ENCODE results near the gene VWC2. TPM values are rescaled to one million over a fixed set of nuclear protein-coding genes. Genes with fewer than 3 reads are reported as not detected.

VWC2 gene
- total RNA-seq, 4 donors from 2014 or later = 0.13 TPM; not detected in 3

DNA sequence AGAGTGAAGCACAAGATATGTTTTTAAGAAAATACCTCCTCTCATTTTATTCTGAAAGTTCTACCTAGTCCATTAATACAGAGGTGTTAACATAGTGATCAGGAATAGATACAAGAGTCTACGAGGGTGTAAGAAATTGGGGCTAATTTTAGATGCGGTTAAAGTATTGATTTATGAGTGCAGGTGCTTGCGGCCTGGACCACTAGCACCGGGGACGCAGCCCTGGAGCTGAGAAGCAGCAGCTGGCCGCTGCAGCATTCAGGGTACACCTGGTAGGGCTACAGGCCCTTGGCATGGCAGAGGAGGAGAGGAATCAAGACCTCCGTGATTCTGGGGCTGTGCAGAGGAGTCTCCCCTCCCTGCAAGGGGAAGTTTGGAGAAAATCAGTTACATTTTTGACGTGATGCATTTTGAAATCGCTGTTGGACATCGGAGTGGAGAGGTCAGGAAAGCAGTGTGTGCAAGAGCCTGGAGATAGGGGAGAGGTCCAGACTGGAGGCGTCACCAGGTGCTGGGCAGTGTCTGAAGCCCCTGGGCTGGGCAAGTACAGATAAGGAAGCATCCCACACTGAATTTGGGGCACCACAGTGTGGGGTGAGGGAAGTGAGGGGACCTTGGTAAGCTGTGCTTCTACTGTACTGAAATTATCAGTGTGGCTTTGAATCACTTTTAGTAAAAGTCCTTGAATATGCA lies 112.3 kb downstream of the VWC2 start:
- H3K36me3 ChIP-seq = no peaks in the 10 kb centered on the region
- H3K27ac ChIP-seq = no peak overlapping the region
- no peak for DNase-seq
- H3K4me3 ChIP-seq = no peak overlapping the region
- no peaks in the 10 kb centered on the region for H3K9me3 ChIP-seq
- H3K4me1 ChIP-seq = no peaks in the 10 kb centered on the region
- H3K27me3 ChIP-seq = no peaks in the 10 kb centered on the region
- no peak for TF ChIP-seq POLR2A (IDR thresholded peaks at IDR 0.05)
- TF ChIP-seq, protein P1, sequence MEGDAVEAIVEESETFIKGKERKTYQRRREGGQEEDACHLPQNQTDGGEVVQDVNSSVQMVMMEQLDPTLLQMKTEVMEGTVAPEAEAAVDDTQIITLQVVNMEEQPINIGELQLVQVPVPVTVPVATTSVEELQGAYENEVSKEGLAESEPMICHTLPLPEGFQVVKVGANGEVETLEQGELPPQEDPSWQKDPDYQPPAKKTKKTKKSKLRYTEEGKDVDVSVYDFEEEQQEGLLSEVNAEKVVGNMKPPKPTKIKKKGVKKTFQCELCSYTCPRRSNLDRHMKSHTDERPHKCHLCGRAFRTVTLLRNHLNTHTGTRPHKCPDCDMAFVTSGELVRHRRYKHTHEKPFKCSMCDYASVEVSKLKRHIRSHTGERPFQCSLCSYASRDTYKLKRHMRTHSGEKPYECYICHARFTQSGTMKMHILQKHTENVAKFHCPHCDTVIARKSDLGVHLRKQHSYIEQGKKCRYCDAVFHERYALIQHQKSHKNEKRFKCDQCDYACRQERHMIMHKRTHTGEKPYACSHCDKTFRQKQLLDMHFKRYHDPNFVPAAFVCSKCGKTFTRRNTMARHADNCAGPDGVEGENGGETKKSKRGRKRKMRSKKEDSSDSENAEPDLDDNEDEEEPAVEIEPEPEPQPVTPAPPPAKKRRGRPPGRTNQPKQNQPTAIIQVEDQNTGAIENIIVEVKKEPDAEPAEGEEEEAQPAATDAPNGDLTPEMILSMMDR (IDR thresholded peaks at IDR 0.05) = no peak

GRCh38 chr7:49892481-49892880 lies 119.0 kb downstream of the VWC2 start:
- no peak for DNase-seq
- Histone ChIP-seq H3K27ac (no peak overlapping the region), H3K4me3 (no peak overlapping the region), H3K27me3 (no peaks in the 10 kb centered on the region), H3K9me3 (no peaks in the 10 kb centered on the region), H3K36me3 (no peaks in the 10 kb centered on the region), H3K4me1 (no peaks in the 10 kb centered on the region)
- TF ChIP-seq, protein P1 (IDR thresholded peaks at IDR 0.05) = no peak
- no peak for TF ChIP-seq POLR2A (IDR thresholded peaks at IDR 0.05)

DNA sequence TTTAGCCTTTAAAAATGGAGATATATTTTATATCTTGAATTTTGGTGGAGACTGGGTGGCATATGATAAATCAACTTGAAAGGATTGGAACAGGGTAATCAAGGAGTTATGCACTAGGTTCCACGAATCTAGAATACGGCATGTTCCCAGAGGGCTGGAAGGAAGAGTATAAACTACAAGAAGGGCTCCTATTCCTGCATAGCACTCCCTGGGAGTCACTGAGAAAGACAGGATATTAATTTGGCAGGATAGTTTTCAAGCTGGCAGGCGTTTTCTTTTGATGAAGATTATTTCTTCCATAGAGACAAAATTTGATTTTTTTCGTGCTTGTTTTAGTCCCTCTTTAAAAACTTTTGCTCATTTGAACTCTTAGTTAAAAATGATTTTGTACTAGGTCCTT lies 119.7 kb downstream of the VWC2 start:
- H3K9me3 ChIP-seq = no peaks in the 10 kb centered on the region
- no peak for TF ChIP-seq POLR2A (IDR thresholded peaks at IDR 0.05)
- TF ChIP-seq, protein P1 (IDR thresholded peaks at IDR 0.05) = no peak
- no peaks in the 10 kb centered on the region for H3K27me3 ChIP-seq
- H3K27ac ChIP-seq = no peak overlapping the region
- no peak for DNase-seq
- H3K4me3 ChIP-seq = no peak overlapping the region
- no peaks in the 10 kb centered on the region for H3K4me1 ChIP-seq
- no peaks in the 10 kb centered on the region for H3K36me3 ChIP-seq

DNA sequence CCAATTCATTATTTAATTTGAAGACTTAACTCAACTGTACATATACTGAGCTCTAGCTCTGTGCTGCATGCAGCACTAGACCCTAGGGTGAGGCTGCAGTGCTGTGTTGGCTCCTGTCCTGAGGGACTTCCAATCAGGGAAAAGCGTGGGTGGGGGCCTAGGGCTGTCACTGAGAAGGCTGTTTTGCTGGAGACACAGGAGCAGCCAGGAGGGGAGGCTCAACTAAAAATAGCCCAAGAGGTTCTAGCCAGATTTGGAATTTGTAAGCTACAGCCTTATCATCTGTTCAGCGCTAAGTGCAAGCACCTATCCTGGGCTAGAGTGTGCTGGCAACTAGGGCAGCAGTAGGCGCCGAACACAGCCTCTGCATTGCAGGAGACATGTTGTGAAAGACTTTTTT lies 121.1 kb downstream of the VWC2 start:
- no peak for TF ChIP-seq POLR2A (IDR thresholded peaks at IDR 0.05)
- TF ChIP-seq, protein P1 (IDR thresholded peaks at IDR 0.05) = no peak
- no peaks in the 10 kb centered on the region for H3K4me1 ChIP-seq
- no peaks in the 10 kb centered on the region for H3K27me3 ChIP-seq
- H3K9me3 ChIP-seq = no peaks in the 10 kb centered on the region
- no peak for DNase-seq
- H3K36me3 ChIP-seq = no peaks in the 10 kb centered on the region
- no peak overlapping the region for H3K27ac ChIP-seq
- no peak overlapping the region for H3K4me3 ChIP-seq

GRCh38 chr7:49911909-49912308 lies 138.5 kb downstream of the VWC2 start:
- TF ChIP-seq, protein P1 (IDR thresholded peaks at IDR 0.05) = no peak
- TF ChIP-seq POLR2A (IDR thresholded peaks at IDR 0.05) = no peak
- H3K36me3 ChIP-seq = no peaks in the 10 kb centered on the region
- H3K27me3 ChIP-seq = no peaks in the 10 kb centered on the region
- no peak for DNase-seq
- no peak overlapping the region for H3K27ac ChIP-seq
- no peaks in the 10 kb centered on the region for H3K9me3 ChIP-seq
- H3K4me1 ChIP-seq = no peaks in the 10 kb centered on the region
- no peak overlapping the region for H3K4me3 ChIP-seq
